CD4-positive, alpha-beta T cell treated with Interleukin-4 for 4 hours (primary cell): Measurements from ENCODE around the gene VLDLR.

ENCODE experiments used
- DNase-seq: peaks from one replicate; pipeline ENCODE4 v3.0.0-alpha.2; 2020

Gene VLDLR

DNA sequence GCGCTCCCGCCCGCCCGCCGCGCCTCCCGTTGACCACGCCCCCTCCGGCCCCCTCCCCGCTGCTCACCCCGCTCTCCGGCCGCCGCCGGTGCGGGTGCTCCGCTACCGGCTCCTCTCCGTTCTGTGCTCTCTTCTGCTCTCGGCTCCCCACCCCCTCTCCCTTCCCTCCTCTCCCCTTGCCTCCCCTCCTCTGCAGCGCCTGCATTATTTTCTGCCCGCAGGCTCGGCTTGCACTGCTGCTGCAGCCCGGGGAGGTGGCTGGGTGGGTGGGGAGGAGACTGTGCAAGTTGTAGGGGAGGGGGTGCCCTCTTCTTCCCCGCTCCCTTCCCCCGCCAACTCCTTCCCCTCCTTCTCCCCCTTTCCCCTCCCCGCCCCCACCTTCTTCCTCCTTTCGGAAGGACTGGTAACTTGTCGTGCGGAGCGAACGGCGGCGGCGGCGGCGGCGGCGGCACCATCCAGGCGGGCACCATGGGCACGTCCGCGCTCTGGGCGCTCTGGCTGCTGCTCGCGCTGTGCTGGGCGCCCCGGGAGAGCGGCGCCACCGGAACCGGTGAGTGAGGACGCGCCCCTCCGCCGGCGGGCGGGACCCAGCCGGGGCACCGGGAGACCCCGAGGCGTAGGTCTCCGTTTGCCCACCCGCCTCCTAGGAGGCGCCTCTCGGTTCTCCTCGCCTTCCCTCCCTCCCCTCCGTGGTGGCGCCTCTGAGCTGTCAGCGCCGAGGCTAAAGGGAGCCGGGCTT is at the start of gene VLDLR:
Gene VLDLR, plus strand, starts transcription at position 66 of the 739 bp plus-strand sequence. Its CDS starts 403 bp downstream, at position 469.
- DNase-seq, result no peak

DNA sequence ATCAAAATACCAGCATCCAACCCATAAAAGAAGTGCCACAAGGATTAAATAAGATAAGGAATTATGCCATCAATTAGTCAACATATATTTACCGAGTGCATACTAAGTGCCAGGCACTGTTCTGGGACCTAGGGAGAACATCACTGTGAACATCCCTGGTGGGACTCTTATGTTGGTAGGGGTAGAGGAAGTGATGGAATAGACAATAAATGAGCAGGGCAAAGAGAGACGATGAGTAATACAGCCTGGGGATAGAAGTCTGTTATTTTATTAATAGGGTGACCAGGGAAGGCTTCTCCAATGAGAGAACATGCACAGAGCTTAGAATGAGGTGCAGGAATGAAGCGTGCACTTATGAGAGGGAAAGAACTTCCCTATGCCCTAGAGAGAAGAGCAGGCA is 47.4 kb upstream of the VLDLR start:
- no peak for DNase-seq

DNA sequence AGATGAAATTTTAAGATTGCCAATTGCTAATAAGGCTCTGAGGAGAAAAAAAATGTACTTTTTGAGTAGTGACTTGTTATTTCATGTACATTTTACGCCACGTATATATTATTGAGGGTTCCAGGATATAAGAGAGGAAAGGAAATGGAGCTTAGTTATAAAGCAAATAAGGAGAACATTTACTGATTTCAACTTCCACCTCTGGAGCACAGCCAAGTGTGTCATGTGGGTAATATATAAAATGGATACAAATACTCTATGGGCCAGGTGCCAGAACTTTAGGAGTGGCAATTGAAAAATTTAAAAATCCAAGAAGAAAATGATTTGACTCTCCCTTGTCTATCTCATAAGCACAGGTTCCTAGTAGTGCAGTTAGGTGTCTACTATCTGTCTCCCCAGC is 45.0 kb upstream of the VLDLR start:
- DNase-seq, result no peak

DNA sequence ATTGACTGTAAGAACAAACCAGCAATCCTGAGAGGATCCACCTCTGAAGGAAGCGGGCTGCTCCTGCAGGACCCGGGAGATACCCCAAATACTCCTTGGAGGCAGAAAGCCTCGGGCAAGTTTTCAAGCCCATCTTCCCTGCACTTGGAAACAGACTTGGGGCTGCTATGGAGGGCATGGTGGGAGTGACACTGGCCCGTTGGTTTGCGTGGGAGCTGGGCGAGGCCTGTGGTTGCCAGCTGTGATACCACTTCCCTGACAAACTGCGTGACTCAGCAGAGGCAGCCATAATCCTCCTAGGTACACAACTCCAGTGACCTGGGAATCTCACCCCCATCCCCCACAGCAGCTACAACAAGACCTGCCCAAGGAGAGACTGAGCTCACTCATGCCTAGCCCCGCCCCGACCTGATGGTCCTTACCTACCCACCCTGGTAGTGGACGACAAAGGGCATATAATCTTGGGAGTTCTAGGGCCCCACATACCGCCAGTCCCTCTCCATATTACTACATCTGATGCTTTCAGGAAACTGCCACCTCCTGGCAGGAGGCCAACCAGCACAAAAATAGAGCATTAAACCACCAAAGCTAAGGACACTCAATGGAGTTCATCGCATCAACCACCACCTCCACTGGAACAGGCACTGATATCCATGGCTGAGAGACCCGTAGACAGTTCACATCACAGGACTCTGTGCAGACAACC is 38.1 kb upstream of the VLDLR start:
- no peak for DNase-seq

DNA sequence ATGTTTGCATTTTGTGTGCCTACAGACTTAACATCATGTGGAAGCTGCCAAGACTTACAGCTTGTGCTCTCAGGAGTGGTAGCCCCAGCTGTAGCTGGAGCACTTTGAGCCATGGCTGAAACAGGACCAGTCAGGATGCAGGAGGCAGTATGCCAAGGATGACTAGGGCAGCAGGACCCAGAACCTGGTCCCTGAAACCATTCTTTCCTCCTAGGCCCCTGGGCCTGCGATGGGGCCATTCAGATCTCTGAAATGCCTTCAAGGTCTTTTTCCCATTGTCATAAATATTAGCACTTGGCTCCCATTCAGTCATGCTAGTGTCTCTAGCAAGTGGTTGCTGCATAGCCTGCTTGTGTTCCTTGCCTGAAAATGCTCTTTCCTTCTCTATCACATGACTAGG is 29.6 kb upstream of the VLDLR start:
- no peak for DNase-seq

DNA sequence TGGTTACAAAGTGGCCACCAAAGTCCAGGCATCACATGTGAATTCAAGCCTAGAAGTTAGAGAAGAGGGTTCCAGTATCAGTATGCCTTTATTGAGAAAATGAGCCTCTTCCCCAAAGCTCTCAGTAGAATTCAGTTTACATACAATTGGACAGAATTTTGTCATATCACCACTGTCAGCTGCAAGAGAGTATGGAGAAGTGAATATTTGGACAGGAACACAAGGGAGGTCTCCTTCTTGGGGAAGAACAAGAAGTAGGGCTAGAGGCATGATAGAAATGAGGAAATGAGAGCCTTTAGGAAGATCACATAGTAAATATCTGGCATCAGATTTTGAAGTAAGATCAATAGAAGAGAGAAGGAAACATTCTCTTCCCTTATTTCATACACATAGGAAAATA is 27.8 kb upstream of the VLDLR start:
- DNase-seq, result no peak

DNA sequence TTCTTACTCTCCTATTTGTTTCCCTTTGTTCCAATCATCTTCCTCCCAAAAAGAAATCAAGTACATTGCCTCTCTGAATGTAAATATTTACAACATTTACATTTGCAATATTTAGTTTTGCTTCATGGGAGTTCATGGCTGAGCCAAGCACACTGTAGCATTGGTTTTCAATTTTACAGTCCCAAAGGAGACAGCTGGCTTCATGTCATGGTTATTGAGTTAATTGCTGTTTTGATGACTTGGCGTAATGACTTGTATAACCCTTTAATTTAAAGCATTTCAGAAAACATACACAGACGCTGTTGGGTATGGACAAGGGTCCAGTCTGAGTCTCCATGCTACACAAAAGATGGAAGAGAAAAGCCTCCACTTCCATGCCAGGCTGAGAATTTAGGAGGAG is 25.6 kb upstream of the VLDLR start:
- DNase-seq, result no peak

DNA sequence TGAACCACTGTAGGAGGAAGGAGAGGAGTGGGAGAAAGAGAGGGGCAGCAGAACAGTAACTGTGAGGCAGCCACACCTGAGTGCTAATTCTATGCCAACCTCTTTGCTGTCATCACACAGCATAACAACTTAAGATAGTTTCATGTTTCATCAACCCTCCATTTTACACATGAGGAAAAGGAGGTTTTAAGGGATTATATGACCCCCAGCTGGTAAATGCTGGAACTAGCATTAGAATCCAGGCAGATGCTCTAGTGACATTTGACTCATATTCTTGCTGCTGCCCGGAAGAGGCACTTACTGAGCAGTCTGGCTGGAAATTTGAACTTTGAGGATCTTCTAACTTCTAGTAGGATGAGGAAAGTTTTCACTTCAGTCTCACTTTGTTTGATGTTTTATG is 24.1 kb upstream of the VLDLR start:
- DNase-seq, result no peak

DNA sequence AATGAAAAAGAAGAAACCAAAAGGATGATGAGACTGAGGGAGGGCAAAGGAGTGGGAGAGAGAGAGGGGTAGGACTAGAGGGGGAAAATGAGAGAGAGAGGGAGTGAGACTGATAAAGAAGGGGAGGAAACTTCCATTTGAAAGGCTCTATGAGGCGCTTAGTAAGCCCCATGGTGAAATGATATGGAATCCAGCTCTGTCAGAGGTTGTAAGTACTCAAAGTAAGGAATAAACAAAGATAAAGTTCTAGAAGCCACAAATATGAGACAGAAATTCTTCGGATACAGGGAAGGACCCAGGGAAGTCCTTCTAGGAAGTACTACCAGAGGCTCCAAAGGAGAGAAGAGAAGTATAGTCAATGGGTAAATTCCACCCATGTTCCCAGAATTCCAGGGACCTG is 21.7 kb upstream of the VLDLR start:
- no peak for DNase-seq

DNA sequence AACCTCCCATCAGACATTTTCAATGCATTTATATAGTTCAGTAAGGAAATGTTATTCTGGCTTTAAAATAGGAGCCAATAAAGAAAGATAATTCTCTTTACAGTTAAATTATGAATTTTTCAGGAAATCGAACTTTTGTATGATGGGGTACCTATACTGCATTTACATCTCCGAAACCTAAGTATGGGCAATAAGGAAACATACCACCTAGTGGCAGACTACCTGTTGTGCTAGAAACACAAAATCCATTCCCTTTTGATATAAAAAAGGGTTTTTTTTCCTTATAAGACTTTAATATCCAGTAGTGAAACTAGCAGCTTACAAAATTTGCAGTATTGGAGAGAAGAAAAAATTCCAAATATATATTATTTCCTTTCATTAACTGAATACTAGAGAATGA is 21.3 kb upstream of the VLDLR start:
- no peak for DNase-seq

DNA sequence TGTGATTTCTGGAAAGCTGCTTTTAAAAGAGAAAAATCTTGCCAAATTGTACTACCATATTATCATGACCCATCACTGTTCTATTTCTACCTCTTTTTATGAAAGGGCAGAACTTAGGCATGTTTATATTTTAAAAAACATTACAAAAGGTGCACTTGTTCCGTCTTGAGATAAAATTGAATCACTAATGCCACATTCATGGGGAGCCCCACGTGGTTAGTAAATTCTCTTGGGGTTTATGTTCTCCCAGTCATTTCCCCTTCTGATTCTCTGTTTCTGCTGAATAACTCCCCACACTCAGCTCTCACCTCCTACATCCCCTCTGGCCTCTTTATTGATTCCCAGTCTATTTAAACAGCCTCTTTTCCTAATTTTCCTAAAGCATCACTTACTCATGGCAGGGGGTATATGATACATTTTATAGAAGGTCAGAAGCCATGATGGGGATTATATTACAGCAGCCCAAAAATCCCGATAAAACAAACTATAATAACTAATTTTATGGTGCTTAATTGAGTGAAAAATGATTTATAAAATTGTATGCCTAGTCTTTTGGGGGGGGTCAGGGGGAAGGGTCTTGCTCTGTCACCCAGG is 19.7 kb upstream of the VLDLR start:
- no peak for DNase-seq

DNA sequence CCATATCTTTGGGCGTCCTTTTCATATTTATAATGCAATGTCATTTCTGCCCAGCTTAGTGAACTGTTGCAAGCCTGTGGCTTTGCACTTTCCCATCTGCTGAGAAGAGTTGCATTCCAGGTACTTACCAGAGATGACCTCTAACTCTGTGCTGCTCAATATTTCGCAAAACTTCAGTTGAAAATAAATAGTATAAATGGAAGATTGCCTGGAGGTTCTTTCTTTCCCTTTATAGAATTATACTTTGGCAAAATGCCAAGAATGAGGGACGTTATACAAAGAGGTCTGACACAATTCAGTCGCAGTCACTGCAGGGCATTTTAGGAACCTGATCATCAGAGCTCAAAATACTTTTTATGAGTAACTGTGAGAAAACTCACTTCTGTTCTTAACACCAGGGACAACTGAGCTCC is 18.9 kb upstream of the VLDLR start:
- no peak for DNase-seq

DNA sequence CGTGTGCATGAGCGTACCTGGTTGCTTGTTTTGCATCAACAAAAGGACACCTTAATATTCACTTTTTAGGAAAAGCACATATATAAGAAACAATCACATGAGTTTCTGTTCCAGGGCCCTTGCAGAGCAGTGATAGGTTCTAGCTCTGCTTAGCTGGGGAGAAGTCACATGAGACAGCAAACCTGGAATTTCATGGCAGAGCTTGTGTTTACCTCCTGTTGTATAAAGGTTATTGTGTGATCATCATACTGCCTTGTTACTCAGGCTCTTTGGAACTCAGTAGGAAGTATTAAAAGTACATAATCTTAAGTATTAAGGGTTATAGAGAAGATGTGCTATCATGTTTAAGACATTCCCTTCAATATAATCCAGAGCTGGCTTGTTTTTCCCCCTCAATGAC is 18.0 kb upstream of the VLDLR start:
- no peak for DNase-seq

DNA sequence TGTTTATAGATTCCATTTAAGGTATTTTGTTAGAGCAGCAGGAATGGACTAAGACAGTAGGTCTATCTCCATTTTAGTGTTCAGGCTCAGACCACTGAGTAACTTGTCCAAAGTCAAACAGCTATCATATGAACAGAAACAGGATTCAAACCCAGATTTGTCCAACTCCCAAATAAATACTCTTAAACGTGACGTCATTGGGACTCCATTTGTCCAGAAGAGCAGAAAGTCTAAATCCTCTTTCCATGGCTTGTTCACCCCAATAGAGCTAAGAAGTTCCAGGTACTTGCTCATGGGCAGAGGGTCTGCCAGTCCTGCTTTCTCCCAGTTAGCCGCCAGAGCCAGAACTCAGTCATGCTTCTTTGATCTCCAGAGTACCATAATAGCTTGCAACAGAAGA is 16.3 kb upstream of the VLDLR start:
- no peak for DNase-seq

DNA sequence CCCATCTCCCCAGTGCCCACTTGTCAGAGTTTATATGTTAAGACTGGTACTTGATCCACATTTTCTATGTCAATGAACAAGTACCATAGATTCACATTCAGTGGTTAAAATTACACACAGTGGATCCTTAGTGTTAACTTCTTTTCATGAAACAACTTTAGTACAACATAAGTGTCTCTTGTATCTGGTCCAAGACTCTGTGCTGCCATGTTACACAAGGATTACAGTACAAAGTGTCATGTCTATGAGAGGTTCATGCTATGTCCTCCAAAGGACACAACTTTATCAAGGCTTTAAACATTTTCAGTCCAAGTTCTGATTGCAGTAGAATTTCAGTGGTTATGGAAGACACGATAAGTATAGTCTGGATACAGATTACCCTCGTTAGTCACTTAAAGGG is 13.3 kb upstream of the VLDLR start:
- DNase-seq, result no peak

DNA sequence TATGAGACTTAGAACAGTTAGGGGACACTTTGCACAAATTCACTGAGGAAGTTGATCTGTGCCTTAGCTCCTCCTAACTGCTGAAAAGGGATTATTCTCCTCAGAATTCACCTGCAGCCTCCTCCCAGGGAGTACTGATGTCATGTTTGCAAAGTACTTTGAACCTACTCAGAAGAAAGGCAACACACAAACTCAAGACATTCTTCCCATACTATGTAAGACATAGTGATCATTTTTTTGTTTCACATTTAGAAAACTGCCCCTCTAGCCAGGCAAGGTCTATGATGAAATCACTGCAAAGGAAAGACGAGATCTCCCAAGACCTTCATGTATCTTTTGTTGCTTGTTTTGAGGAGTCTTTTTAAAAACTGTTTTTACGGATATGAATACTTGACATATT is 10.6 kb upstream of the VLDLR start:
- DNase-seq, result no peak

DNA sequence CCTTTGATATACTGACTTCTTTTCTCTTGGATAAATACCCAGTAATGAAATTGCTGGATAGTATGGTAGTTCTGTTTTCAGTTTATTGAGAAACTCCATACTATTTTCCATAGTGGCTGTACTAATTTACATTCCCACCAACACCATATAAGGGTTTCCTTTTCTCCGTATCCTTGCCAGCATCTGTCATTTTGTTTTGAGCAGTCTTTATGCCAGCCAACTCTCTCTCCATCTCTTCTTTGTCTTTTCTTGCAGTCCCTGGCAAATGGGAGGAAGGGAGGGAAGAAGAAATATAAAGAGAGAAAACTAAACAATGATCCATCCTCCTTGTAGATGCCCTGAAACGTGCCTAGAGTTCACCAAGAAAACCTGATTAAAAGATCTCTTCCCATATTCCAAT is 9.6 kb upstream of the VLDLR start:
- DNase-seq, result no peak

DNA sequence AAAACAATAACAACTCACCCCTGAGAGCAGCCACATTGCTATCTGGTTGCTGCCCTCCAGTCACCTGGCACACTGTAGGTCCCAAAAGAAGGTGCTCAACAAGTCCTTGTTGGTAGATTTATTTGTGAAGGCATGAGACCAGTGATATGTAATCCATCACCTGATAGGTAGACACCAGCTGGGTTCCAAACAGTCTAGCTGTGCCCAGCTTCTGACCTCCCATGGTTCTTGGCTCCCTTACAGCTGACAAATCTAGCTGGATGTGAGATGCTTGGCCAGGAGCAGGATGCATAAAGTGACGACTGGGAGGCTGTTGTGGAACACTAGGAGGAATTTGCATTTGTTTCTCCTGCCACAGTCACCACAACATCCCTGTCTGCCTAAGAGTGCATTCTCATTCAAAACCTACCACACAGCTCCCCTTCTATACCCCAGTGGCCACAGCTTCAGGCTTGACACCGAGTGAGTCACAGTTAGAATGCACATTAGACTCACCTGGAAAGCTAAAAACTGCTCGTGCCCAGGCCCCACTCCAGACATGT is 7.8 kb upstream of the VLDLR start:
- no peak for DNase-seq

DNA sequence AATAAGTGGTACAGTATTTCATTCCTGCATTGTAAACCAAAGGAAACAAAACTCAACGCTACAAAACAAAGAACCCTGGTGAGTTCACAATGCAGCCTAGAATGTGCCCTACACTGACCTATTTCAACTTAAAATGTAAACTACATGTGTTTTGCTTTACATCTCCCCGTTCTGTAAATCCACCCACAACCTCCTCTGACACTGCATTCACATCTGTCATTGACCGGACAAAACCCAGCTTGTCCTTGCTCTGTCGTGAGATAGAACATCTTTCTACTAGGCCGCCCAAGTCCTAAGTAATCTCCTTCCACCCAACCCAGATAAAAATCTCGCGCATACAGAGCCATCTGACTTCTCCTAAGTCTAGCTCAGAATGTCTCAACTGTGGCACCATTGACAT is 6.1 kb upstream of the VLDLR start:
- DNase-seq, result no peak

DNA sequence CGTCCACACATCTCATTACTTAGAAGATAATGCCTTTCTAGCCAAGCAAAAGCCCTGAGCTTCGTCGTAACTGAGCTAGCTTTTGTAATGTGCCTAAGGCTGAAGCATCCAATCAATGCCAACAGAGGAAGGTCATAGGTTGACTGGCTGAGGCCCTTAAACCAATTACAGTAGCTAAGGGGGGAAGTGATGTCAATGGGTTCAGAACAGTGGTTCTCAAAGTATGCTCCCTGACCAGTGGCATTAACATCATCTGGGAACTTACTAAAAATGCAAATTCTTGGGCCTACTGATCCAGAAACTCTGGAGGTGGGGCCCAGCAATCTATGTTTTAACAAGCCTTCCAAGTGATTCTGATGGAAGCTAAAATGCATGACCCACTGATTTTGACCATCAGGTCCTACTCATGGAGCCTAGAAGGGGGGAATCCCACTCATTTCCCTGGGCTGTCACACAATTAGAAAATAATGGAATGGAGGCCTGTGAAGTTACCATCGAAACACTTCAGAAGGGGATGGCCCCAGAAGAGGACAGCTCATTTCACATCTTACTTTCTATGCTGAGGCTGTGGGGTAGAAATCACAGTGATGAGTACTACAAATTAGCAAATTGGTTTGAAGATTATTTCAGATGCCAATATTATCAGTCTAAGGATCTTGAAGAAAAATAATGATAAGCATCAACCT is 4.8 kb upstream of the VLDLR start:
- no peak for DNase-seq

DNA sequence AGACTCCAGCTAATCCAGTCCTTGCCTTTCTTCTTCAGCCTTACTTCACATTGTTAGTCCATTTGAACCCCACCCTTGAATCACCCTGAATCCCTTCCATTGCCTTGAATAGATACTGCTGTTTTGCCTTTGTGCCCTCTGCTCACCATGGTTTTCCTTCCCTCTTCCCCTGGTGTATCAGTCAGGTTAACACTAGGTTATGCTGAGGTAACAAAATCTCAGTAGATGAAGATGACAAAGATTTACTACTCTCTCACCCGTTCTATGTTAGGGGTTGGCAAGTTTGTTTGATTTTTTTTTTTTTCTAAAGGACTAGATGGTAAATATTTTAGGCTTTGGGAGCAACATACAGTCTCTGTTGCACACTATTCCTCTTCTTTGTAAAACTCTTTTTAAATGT is 3.3 kb upstream of the VLDLR start:
- DNase-seq, result no peak

DNA sequence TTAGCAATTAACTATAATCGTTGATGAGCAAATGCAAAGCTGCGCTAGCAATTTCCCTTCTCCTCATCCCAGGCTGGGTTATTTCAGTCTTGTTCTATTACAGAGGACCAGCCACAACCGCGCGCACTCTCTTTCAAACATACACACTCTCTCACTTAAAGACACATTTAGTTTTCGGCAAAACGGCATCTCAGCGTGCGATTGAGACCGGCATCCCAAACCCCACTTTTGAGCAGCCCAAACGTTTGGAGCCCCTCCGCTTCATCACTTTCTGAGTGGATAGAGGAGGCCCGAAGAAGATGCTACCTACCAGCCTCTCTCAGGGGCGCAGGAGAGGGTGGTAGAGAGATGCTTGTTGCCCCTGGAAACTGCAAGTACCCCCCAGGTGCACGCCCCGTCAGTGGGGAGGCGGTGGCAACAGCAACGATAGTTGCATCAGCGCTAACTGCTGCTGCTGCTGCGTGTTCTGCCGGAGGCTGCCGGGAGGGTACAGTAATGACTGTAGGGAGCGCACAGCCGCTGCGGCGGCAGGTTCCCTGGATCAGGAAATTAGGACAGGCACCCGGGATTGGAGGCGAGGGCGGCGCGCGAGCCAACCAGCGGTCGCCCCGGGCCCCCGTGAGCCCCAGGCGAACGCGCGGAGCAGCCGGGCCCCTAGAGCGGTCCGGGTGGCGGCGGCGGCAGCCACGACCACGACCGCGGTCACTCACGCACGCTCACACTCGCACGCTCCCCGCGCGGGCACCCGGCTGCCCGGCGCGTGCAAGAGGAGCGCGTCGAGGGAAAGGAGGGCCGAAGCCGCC is 467 bp upstream of the VLDLR start:
- DNase-seq, result no peak
